Gastroesophageal sphincter (tissue), 3 donors: ENCODE data around the gene TEX28.
"Not testable (repeated sequence)": the region's sequence is repeated elsewhere in the genome, so short reads cannot be mapped to it uniquely, and the experiment has no call there.

Experiments
- POLR2A ChIP-seq, 2 donors: fragments of 450-650 bp; IDR thresholded peaks; one replicate each; pipeline ENCODE4 v1.6.1; 2017; ENCODE audit warnings: antibody characterized with exemption in 2 of 2, mild to moderate bottlenecking in 2 of 2, moderate library complexity in 1 of 2
- TF ChIP-seq, protein P1 (sequence below), 4 experiments: fragments of 200-600 bp in 2 of 4; fragments of 450-650 bp in 2 of 4; sonication (generic) in 1 of 4; IDR thresholded peaks; one replicate each; pipeline ENCODE4 v1.5.1; 2017 to 2019; ENCODE audit warnings: antibody characterized with exemption in 4 of 4, mild to moderate bottlenecking in 2 of 4, moderate library complexity in 2 of 4

DNA sequence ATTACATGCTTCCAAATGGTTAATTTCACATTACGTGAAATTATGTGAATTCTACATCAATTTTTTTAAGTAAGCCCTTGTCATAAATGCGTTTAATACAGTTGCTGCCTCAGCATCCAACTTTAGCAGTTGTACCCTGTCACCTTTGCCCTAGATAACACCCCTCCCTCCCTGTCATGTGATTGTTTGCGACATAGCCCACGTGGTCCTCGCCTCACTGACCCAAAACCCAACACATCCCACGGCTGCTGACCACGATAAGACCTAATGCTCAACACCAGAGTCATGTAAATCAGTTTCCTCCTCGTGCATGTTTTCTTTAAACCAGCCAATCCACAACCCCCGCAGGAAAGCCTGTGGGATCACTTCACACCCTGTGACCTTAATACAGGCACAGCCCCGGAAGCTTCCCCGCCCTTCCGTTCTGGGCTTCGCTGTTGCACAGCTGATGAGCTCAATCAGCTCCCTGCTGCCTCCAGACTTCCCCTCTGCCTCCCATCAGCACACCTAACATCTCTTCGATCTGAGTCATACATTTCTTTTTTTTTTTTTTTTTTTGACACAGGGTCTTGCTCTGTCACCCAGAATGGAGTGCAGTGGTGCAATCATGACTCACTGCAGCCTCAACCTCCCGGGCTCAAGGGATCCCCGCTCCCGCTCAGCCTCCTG is 47.4 kb downstream of the TEX28 start:
- TF ChIP-seq, protein P1, sequence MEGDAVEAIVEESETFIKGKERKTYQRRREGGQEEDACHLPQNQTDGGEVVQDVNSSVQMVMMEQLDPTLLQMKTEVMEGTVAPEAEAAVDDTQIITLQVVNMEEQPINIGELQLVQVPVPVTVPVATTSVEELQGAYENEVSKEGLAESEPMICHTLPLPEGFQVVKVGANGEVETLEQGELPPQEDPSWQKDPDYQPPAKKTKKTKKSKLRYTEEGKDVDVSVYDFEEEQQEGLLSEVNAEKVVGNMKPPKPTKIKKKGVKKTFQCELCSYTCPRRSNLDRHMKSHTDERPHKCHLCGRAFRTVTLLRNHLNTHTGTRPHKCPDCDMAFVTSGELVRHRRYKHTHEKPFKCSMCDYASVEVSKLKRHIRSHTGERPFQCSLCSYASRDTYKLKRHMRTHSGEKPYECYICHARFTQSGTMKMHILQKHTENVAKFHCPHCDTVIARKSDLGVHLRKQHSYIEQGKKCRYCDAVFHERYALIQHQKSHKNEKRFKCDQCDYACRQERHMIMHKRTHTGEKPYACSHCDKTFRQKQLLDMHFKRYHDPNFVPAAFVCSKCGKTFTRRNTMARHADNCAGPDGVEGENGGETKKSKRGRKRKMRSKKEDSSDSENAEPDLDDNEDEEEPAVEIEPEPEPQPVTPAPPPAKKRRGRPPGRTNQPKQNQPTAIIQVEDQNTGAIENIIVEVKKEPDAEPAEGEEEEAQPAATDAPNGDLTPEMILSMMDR (IDR thresholded peaks at IDR 0.05), result not testable (repeated sequence)
- TF ChIP-seq POLR2A (IDR thresholded peaks at IDR 0.05), result not testable (repeated sequence)
